MCF 10A (cell line): ENCODE results near the gene TREML4. TPM values are rescaled to one million over a fixed set of nuclear protein-coding genes. Genes with fewer than 3 reads are reported as not detected.

Experiments
- BruUV-seq: library from RNA; stranded (reverse); fragments of 400-500 nt; replicated peaks from 2 replicates; lab custom pipeline; 2021; lab: Mats Ljungman, UMichigan
- CTCF ChIA-PET: fragments of 300-600 bp; sonication (Branson Sonifier 250); formaldehyde crosslinking; extraction: SDS; loops from one replicate; lab custom pipeline; 2021; ENCODE audit warnings: antibody characterized with exemption, inconsistent platforms; lab: Yijun Ruan, JAX
- POLR2A ChIA-PET: fragments of 300-600, 350-650 bp; sonication (Branson Sonifier 250); formaldehyde crosslinking; extraction: SDS; loops from one replicate; lab custom pipeline; 2020; ENCODE audit warnings: antibody characterized with exemption, inconsistent platforms; lab: Yijun Ruan, JAX
- DNase-seq: peaks from one replicate; pipeline ENCODE4 v3.0.0-alpha.2; 2018; ENCODE audit not compliant: unreplicated experiment
- H3K27ac Mint-ChIP-seq: one replicate; pipeline ENCODE4 v1.8.0; 2022; ENCODE audit warnings: mild to moderate bottlenecking, low read depth, mixed read lengths; ENCODE audit not compliant: unreplicated experiment
- H3K27me3 Mint-ChIP-seq: one replicate; pipeline ENCODE4 v1.8.0; 2022; ENCODE audit warnings: mixed read lengths; ENCODE audit not compliant: insufficient read depth, unreplicated experiment
- H3K36me3 Mint-ChIP-seq: one replicate; pipeline ENCODE4 v1.8.0; 2022; ENCODE audit warnings: mild to moderate bottlenecking, moderate library complexity, mixed read lengths; ENCODE audit not compliant: insufficient read depth, unreplicated experiment
- H3K4me1 Mint-ChIP-seq: one replicate; pipeline ENCODE4 v1.8.0; 2022; ENCODE audit warnings: mixed read lengths; ENCODE audit not compliant: insufficient read depth, unreplicated experiment
- H3K4me3 Mint-ChIP-seq: one replicate; pipeline ENCODE4 v1.8.0; 2022; ENCODE audit warnings: mild to moderate bottlenecking, moderate library complexity, mixed read lengths; ENCODE audit not compliant: unreplicated experiment
- H3K9me3 Mint-ChIP-seq: one replicate; pipeline ENCODE4 v1.8.0; 2022; ENCODE audit warnings: mixed read lengths; ENCODE audit not compliant: unreplicated experiment
- intact Hi-C: fragments of 100-400 bp; cut with micrococcal nuclease; formaldehyde crosslinking; loops from 2 replicates; pipeline ENCODE4 v1.14.1; 2022
- total RNA-seq: library from RNA; stranded (reverse); gene quantifications from 2 replicates; pipeline ENCODE4 v1.2.3, GENCODE V29; 2022
- TF ChIP-seq, protein P1 (sequence below): fragments of 200-600 bp; IDR thresholded peaks from one replicate; pipeline ENCODE4 v1.8.0; 2022; ENCODE audit warnings: antibody characterized with exemption, mild to moderate bottlenecking; ENCODE audit not compliant: unreplicated experiment

Gene TREML4
- total RNA-seq, 1 experiment from 2014 or later: not detected

DNA sequence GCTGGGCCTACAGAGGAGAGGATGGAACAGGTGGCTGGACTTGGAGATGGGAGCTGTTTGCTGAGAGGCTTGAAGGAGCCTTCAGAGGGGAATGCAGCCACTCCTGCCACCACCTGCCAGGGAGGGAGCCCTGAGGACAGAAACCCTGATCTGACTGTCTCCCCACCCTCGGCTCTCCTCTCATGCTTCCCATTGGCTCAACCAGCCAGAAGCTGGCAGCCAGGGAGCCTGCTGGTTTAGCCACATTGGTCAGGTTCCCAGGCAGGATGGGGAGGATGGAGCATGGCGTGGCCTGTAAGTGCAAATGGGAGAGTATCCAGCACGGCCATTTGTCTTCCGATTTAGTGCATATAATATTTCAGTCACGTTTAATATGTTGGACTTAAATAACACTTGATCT lies 45.6 kb downstream of the TREML4 start:
- H3K27ac Mint-ChIP-seq: no peak overlapping the region
- H3K4me3 Mint-ChIP-seq: no peak overlapping the region
- ChIA-PET POLR2A (no interaction called here), CTCF (interaction anchor here (0.7 kb wide), 1 partner anchor 97 kb away, joined by 3 read pairs; no protein-coding TSS in a partner anchor)
- no peaks in the 10 kb centered on the region for H3K4me1 Mint-ChIP-seq
- H3K27me3 Mint-ChIP-seq: no peaks in the 10 kb centered on the region
- no peaks in the 10 kb centered on the region for H3K9me3 Mint-ChIP-seq
- no peaks in the 10 kb centered on the region for H3K36me3 Mint-ChIP-seq
- DNase-seq: no peak
- intact Hi-C loops: no loop called here
- no TSS peak for BruUV-seq
- TF ChIP-seq, protein P1, sequence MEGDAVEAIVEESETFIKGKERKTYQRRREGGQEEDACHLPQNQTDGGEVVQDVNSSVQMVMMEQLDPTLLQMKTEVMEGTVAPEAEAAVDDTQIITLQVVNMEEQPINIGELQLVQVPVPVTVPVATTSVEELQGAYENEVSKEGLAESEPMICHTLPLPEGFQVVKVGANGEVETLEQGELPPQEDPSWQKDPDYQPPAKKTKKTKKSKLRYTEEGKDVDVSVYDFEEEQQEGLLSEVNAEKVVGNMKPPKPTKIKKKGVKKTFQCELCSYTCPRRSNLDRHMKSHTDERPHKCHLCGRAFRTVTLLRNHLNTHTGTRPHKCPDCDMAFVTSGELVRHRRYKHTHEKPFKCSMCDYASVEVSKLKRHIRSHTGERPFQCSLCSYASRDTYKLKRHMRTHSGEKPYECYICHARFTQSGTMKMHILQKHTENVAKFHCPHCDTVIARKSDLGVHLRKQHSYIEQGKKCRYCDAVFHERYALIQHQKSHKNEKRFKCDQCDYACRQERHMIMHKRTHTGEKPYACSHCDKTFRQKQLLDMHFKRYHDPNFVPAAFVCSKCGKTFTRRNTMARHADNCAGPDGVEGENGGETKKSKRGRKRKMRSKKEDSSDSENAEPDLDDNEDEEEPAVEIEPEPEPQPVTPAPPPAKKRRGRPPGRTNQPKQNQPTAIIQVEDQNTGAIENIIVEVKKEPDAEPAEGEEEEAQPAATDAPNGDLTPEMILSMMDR: no peak

DNA sequence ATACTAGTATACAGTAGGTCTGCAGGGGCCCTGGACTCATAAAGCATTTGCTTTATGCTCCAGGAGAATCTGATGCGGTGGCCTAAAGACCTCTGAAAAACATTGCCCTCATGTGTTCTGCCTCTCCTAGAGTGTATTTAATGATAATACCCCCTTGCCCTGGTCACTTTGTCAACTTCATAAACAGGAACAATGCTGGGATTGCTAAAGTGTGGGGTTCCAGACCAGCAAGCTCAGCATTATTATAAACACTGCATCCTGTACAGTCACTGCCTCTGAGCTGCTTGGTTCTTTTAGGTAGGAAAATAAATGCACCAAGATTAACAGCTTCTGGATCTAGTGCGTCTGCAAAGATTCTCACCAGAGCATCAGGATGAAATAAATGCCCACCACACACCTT lies 46.1 kb downstream of the TREML4 start:
- intact Hi-C loops: no loop called here
- TF ChIP-seq, protein P1: no peak
- BruUV-seq: no TSS peak
- Mint-ChIP-seq H3K4me1 (no peaks in the 10 kb centered on the region), H3K4me3 (no peak overlapping the region), H3K9me3 (no peaks in the 10 kb centered on the region), H3K27me3 (no peaks in the 10 kb centered on the region), H3K36me3 (no peaks in the 10 kb centered on the region), H3K27ac (no peak overlapping the region)
- ChIA-PET CTCF (interaction anchor here (1.3 kb wide), 1 partner anchor 45 kb away, joined by 3 read pairs; no protein-coding TSS in a partner anchor), POLR2A (interaction anchor here (0.6 kb wide), 1 partner anchor 9 kb away, joined by 3 read pairs; no protein-coding TSS in a partner anchor)
- no peak for DNase-seq

DNA sequence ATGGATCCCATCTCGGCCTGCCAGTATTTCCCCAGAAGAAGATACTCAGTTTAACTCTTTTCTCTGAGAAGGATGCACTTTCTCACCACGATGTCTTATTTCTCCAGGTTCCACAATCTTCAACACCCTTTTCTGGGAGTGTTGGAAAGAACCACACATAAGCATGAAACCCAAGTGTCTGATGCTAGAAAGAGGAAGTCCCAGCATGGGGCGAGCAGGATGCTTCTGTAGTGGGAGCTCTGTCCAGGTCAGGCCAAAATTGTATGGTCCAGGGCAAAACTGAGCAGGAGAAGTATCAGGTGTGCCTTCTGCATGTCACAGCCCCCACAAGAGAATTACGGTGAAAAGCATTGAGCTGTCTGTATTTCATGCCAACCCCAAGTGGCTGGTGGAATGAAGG lies 47.3 kb downstream of the TREML4 start:
- no peak overlapping the region for H3K27ac Mint-ChIP-seq
- DNase-seq: no peak
- no peaks in the 10 kb centered on the region for H3K36me3 Mint-ChIP-seq
- H3K4me3 Mint-ChIP-seq: no peak overlapping the region
- TF ChIP-seq, protein P1: no peak
- no peaks in the 10 kb centered on the region for H3K4me1 Mint-ChIP-seq
- no peaks in the 10 kb centered on the region for H3K9me3 Mint-ChIP-seq
- intact Hi-C loops: no loop called here
- BruUV-seq: no TSS peak
- ChIA-PET POLR2A (interaction anchor here (1.2 kb wide), 1 partner anchor 13 kb away, joined by 3 read pairs; no protein-coding TSS in a partner anchor), CTCF (no interaction called here)
- H3K27me3 Mint-ChIP-seq: no peaks in the 10 kb centered on the region

DNA sequence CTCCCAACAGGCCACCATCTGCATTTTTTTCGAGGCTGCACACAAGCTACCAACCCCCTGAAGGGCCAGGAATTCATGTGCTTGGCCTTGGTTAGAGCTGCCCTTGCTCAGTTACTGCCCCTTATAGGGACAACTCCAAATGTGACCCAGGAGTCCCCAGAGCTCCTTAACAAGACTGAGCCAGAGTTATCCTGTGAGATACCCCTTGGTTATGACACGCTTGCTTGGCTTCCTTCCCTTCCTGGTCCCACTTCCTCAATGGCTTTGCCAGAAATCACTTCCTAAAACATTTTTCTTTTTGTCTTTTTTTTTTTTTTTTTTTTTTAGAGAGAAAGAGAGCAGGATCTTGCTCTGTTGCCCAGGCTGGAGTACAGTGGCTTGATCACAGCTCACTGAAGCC lies 49.5 kb downstream of the TREML4 start:
- no peak overlapping the region for H3K27ac Mint-ChIP-seq
- no peak for DNase-seq
- ChIA-PET POLR2A (no interaction called here), CTCF (interaction anchor here (0.6 to 0.7 kb wide), 2 partner anchors 102 to 142 kb away, joined by 3 read pairs; no protein-coding TSS in a partner anchor)
- H3K27me3 Mint-ChIP-seq: no peaks in the 10 kb centered on the region
- no peaks in the 10 kb centered on the region for H3K4me1 Mint-ChIP-seq
- TF ChIP-seq, protein P1: no peak
- intact Hi-C loops: no loop called here
- no peaks in the 10 kb centered on the region for H3K9me3 Mint-ChIP-seq
- no peaks in the 10 kb centered on the region for H3K36me3 Mint-ChIP-seq
- BruUV-seq: no TSS peak
- no peak overlapping the region for H3K4me3 Mint-ChIP-seq
